Stimulated activated CD4-positive, alpha-beta T cell treated with anti-CD3 and anti-CD28 coated beads, Interleukin-12 subunit alpha, Interleukin-12 subunit beta, amount 100 ng/mL, for 24 hours (primary cell): ENCODE results near the gene ZBTB4.

Experiments used
- DNase-seq, 2 experiments: peaks; one replicate each; pipeline ENCODE4 v3.0.0-alpha.2; 2020; ENCODE audit warnings: low read depth in 2 of 2

The ZBTB4 gene

GRCh38 chr17:7479213-7480088 lies at the start of gene ZBTB4:
Gene ZBTB4, minus strand, starts transcription at chr17:7479631. Its CDS starts 12,830 bp downstream, at chr17:7466801.
- peak; percentile 28 to 33 for DNase-seq

- no peak for DNase-seq
Observed at GRCh38 chr17:7528842-7529241, 49.4 kb upstream of the ZBTB4 start.

GRCh38 chr17:7523033-7523432 lies 43.6 kb upstream of the ZBTB4 start:
- DNase-seq: peak; percentile 7 to 31

- DNase-seq: no peak
Observed at GRCh38 chr17:7515911-7516610, 36.6 kb upstream of the ZBTB4 start.

GRCh38 chr17:7513850-7514419 lies 34.5 kb upstream of the ZBTB4 start:
- no peak for DNase-seq

GRCh38 chr17:7512824-7513540 lies 33.6 kb upstream of the ZBTB4 start:
- no peak for DNase-seq

- no peak for DNase-seq
Observed at GRCh38 chr17:7512105-7512504, 32.7 kb upstream of the ZBTB4 start.

- no peak for DNase-seq
Observed at GRCh38 chr17:7511108-7511507, 31.7 kb upstream of the ZBTB4 start.

- no peak for DNase-seq
Observed at GRCh38 chr17:7509937-7510336, 30.5 kb upstream of the ZBTB4 start.

- no peak for DNase-seq
Observed at GRCh38 chr17:7508846-7509245, 29.4 kb upstream of the ZBTB4 start.

GRCh38 chr17:7508145-7508544 lies 28.7 kb upstream of the ZBTB4 start:
- DNase-seq: no peak

GRCh38 chr17:7503521-7503920 lies 24.1 kb upstream of the ZBTB4 start:
- no peak for DNase-seq

- DNase-seq: no peak
Observed at GRCh38 chr17:7502987-7503386, 23.6 kb upstream of the ZBTB4 start.

GRCh38 chr17:7502171-7502847 lies 22.9 kb upstream of the ZBTB4 start:
- no peak for DNase-seq

- DNase-seq: no peak
Observed at GRCh38 chr17:7501729-7502128, 22.3 kb upstream of the ZBTB4 start.

- DNase-seq: no peak
Observed at GRCh38 chr17:7499161-7499560, 19.7 kb upstream of the ZBTB4 start.

GRCh38 chr17:7497636-7498035 lies 18.2 kb upstream of the ZBTB4 start:
- no peak for DNase-seq

- DNase-seq: no peak
Observed at GRCh38 chr17:7497228-7497627, 17.8 kb upstream of the ZBTB4 start.

- DNase-seq: no peak
Observed at GRCh38 chr17:7496470-7497183, 17.2 kb upstream of the ZBTB4 start.

GRCh38 chr17:7495906-7496434 lies 16.5 kb upstream of the ZBTB4 start:
- no peak for DNase-seq

GRCh38 chr17:7493941-7494340 lies 14.5 kb upstream of the ZBTB4 start:
- no peak for DNase-seq
